ENCODE measurements around the gene CDKAL1. TPM values are rescaled to one million over a fixed set of nuclear protein-coding genes. Genes with fewer than 3 reads are reported as not detected.
A peak's percentile ranks its signal among the peaks of the same experiment; 100 is the strongest.

Gene CDKAL1
- total and polyA plus RNA-seq, 2 experiments from 2014 or later = 14.4 to 19.5 TPM

GRCh38 chr6:20680697-20681165, 146.5 kb downstream of the CDKAL1 start:
- DNase-seq (ENCODE audit: low spot score) = no peak
- Histone ChIP-seq H3K36me3 (replicated peaks; ENCODE audit: insufficient read depth, low read depth) (no peaks in the 10 kb centered on the region), H3K9me2 (replicated peaks; ENCODE audit: insufficient read depth) (no peaks in the 10 kb centered on the region), H3K79me2 (peaks cover 8% of the 10 kb centered on the region), H3K27ac (no peak overlapping the region), H4K20me1 (ENCODE audit: insufficient read depth, poor library complexity, severe bottlenecking) (no peaks in the 10 kb centered on the region), H3K9me3 (ENCODE audit: low read depth) (no peaks in the 10 kb centered on the region), H3K4me1 (ENCODE audit: insufficient read depth) (peaks cover 3% of the 10 kb centered on the region), H3K27me3 (no peaks in the 10 kb centered on the region), H3K4me2 (peak overlapping the region; percentile 1), H2AFZ (no peak overlapping the region), H3K4me3 (no peak overlapping the region)
- 76% methylated on average over 4 of the region's 4 CpGs for WGBS (ENCODE audit: low lambda C conversion rate, missing lambda C conversion rate)
- TF ChIP-seq CTCF (IDR thresholded peaks at IDR 0.05; ENCODE audit: poor library complexity) = no peak
- no peak for TF ChIP-seq EZH2 (IDR thresholded peaks at IDR 0.05; ENCODE audit: borderline replicate concordance)
- no peak for TF ChIP-seq EZH2phosphoT487 (IDR thresholded peaks at IDR 0.05; ENCODE audit: low read depth, severe bottlenecking, unreplicated experiment)

- Histone ChIP-seq H3K9me3 (ENCODE audit: low read depth) (no peaks in the 10 kb centered on the region), H3K4me1 (ENCODE audit: insufficient read depth) (peaks cover 3% of the 10 kb centered on the region), H3K79me2 (peaks cover 8% of the 10 kb centered on the region), H3K36me3 (replicated peaks; ENCODE audit: insufficient read depth, low read depth) (no peaks in the 10 kb centered on the region), H3K27ac (no peak overlapping the region), H4K20me1 (ENCODE audit: insufficient read depth, poor library complexity, severe bottlenecking) (no peaks in the 10 kb centered on the region), H3K9me2 (replicated peaks; ENCODE audit: insufficient read depth) (no peaks in the 10 kb centered on the region), H3K27me3 (no peaks in the 10 kb centered on the region), H2AFZ (no peak overlapping the region), H3K4me3 (no peak overlapping the region), H3K4me2 (peak overlapping the region; percentile 29)
- DNase-seq (ENCODE audit: low spot score) = no peak
- no peak for TF ChIP-seq EZH2 (IDR thresholded peaks at IDR 0.05; ENCODE audit: borderline replicate concordance)
- no peak for TF ChIP-seq EZH2phosphoT487 (IDR thresholded peaks at IDR 0.05; ENCODE audit: low read depth, severe bottlenecking, unreplicated experiment)
- TF ChIP-seq CTCF (IDR thresholded peaks at IDR 0.05; ENCODE audit: poor library complexity) = no peak
These were observed 147.0 kb downstream of the CDKAL1 start for GRCh38 chr6:20681243-20681684.

GRCh38 chr6:20684474-20684873, 150.2 kb downstream of the CDKAL1 start:
- H3K27me3 ChIP-seq = no peaks in the 10 kb centered on the region
- H3K79me2 ChIP-seq = peaks cover 10% of the 10 kb centered on the region
- H3K27ac ChIP-seq = no peak overlapping the region
- no peak overlapping the region for H3K4me3 ChIP-seq
- peaks cover 9% of the 10 kb centered on the region for H3K4me1 ChIP-seq (ENCODE audit: insufficient read depth)
- H3K36me3 ChIP-seq (replicated peaks; ENCODE audit: insufficient read depth, low read depth) = no peaks in the 10 kb centered on the region
- no peak for TF ChIP-seq EZH2 (IDR thresholded peaks at IDR 0.05; ENCODE audit: borderline replicate concordance)
- no peak for TF ChIP-seq EZH2phosphoT487 (IDR thresholded peaks at IDR 0.05; ENCODE audit: low read depth, severe bottlenecking, unreplicated experiment)
- TF ChIP-seq CTCF (IDR thresholded peaks at IDR 0.05; ENCODE audit: poor library complexity) = no peak
- H3K9me3 ChIP-seq (ENCODE audit: low read depth) = no peaks in the 10 kb centered on the region
- WGBS (ENCODE audit: low lambda C conversion rate, missing lambda C conversion rate) = 96% methylated on average over 3 of the region's 3 CpGs
- H4K20me1 ChIP-seq (ENCODE audit: insufficient read depth, poor library complexity, severe bottlenecking) = no peaks in the 10 kb centered on the region
- H3K4me2 ChIP-seq = no peak overlapping the region
- H2AFZ ChIP-seq = no peak overlapping the region
- no peaks in the 10 kb centered on the region for H3K9me2 ChIP-seq (replicated peaks; ENCODE audit: insufficient read depth)
- no peak for DNase-seq (ENCODE audit: low spot score)

- 88% methylated on average over 6 of the region's 6 CpGs for WGBS (ENCODE audit: low lambda C conversion rate, missing lambda C conversion rate)
- no peak for TF ChIP-seq EZH2 (IDR thresholded peaks at IDR 0.05; ENCODE audit: borderline replicate concordance)
- TF ChIP-seq EZH2phosphoT487 (IDR thresholded peaks at IDR 0.05; ENCODE audit: low read depth, severe bottlenecking, unreplicated experiment) = no peak
- TF ChIP-seq CTCF (IDR thresholded peaks at IDR 0.05; ENCODE audit: poor library complexity) = no peak
- H3K36me3 ChIP-seq (replicated peaks; ENCODE audit: insufficient read depth, low read depth) = no peaks in the 10 kb centered on the region
- H4K20me1 ChIP-seq (ENCODE audit: insufficient read depth, poor library complexity, severe bottlenecking) = no peaks in the 10 kb centered on the region
- no peaks in the 10 kb centered on the region for H3K9me2 ChIP-seq (replicated peaks; ENCODE audit: insufficient read depth)
- H2AFZ ChIP-seq = no peak overlapping the region
- H3K27me3 ChIP-seq = no peaks in the 10 kb centered on the region
- no peaks in the 10 kb centered on the region for H3K9me3 ChIP-seq (ENCODE audit: low read depth)
- DNase-seq (ENCODE audit: low spot score) = no peak
- H3K4me3 ChIP-seq = no peak overlapping the region
- H3K4me2 ChIP-seq = no peak overlapping the region
- no peak overlapping the region for H3K27ac ChIP-seq
- H3K79me2 ChIP-seq = peaks cover 13% of the 10 kb centered on the region
- peaks cover 8% of the 10 kb centered on the region for H3K4me1 ChIP-seq (ENCODE audit: insufficient read depth)
These were observed 151.9 kb downstream of the CDKAL1 start for GRCh38 chr6:20686142-20686541.

Data from hepatocyte (in vitro differentiated cells).